WI38 (cell line): Measurements from ENCODE around the gene RPL29.

ENCODE experiments used
- H3K4me3 ChIP-seq: 2 replicates; pipeline ENCODE4 v1.5.1; 2011; ENCODE audit warnings: low read depth, mild to moderate bottlenecking, control low read depth, low read length
- TF ChIP-seq, protein P1 (sequence below): IDR thresholded peaks from 2 replicates; pipeline ENCODE4 v1.5.1; 2012; ENCODE audit warnings: low read depth, mild to moderate bottlenecking, control low read depth, low read length

Gene RPL29

DNA sequence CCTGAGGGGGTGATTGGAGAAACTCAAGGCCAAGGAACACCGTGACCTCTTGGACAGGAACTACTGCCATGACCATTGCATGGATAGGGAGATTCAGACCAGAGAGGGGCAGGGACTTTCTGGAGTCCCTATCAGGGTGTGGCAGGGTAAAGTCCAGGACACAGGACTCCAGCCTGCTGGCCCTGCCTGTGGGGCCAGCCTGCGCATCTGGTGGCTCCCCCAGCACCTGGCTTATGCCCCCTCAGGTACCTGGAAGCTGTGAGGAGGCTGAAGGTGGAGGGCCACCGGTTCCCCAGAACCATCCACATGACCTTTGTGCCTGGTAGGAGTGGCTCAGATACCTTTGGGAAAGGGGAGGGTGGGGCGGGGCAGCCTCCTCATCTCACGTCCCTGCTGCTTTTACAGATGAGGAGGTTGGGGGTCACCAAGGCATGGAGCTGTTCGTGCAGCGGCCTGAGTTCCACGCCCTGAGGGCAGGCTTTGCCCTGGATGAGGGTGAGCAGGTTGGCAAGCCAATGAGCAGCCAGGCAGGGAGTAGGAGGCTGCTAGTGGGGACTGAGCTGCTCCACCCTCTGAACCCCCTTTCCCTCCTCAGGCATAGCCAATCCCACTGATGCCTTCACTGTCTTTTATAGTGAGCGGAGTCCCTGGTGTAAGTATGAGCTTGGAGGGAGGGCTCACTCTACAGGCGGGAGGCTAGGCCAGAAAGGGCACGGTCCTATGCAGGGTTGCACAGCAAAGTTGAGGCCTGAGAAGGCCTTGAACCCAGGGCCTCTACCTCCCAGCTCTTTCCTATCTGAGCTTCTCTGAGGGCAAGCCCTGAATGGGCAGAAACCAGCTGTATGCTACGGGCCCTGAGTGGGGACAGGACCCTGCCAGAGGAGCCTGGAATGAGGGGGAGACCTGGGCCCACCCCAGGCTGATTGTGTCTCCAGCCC is 9.4 kb downstream of the RPL29 start:
- H3K4me3 ChIP-seq = no peak overlapping the region
- TF ChIP-seq, protein P1, sequence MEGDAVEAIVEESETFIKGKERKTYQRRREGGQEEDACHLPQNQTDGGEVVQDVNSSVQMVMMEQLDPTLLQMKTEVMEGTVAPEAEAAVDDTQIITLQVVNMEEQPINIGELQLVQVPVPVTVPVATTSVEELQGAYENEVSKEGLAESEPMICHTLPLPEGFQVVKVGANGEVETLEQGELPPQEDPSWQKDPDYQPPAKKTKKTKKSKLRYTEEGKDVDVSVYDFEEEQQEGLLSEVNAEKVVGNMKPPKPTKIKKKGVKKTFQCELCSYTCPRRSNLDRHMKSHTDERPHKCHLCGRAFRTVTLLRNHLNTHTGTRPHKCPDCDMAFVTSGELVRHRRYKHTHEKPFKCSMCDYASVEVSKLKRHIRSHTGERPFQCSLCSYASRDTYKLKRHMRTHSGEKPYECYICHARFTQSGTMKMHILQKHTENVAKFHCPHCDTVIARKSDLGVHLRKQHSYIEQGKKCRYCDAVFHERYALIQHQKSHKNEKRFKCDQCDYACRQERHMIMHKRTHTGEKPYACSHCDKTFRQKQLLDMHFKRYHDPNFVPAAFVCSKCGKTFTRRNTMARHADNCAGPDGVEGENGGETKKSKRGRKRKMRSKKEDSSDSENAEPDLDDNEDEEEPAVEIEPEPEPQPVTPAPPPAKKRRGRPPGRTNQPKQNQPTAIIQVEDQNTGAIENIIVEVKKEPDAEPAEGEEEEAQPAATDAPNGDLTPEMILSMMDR = no peak

DNA sequence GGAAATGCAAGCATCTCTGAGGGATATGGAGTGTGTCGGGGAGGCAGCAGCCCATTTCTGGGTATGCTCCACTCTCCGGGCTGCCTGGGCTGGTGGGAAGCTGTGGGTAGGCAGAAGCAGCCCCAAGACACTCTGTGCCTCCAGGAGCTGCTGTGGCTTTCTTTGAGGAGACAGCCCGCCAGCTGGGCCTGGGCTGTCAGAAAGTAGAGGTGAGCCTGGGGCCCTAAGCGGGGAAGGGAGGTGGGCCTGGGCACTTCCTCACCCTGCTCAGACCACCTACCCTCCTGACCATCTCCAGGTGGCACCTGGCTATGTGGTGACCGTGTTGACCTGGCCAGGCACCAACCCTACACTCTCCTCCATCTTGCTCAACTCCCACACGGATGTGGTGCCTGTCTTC is 10.6 kb downstream of the RPL29 start:
- TF ChIP-seq, protein P1 = no peak
- H3K4me3 ChIP-seq = no peak overlapping the region

DNA sequence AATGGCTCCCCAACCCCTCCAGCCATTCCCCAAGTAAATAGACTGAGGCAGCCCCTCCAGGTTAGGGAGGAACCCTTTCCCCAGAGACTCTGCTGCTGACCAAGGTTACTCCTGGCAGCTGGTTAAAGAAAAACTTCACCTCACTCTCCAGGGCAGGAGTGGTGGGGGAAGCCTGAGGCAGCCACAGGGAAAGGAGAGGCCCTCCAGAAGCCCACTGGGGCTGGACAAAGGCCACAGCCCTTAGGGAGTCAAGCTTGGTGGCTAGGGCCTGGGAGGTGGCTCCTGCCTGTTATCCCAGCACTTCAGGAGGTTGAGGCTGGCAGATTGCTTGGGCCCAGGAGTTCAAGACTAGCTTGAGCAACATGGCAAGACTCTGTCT is 11.4 kb downstream of the RPL29 start:
- TF ChIP-seq, protein P1 = no peak
- no peak overlapping the region for H3K4me3 ChIP-seq

DNA sequence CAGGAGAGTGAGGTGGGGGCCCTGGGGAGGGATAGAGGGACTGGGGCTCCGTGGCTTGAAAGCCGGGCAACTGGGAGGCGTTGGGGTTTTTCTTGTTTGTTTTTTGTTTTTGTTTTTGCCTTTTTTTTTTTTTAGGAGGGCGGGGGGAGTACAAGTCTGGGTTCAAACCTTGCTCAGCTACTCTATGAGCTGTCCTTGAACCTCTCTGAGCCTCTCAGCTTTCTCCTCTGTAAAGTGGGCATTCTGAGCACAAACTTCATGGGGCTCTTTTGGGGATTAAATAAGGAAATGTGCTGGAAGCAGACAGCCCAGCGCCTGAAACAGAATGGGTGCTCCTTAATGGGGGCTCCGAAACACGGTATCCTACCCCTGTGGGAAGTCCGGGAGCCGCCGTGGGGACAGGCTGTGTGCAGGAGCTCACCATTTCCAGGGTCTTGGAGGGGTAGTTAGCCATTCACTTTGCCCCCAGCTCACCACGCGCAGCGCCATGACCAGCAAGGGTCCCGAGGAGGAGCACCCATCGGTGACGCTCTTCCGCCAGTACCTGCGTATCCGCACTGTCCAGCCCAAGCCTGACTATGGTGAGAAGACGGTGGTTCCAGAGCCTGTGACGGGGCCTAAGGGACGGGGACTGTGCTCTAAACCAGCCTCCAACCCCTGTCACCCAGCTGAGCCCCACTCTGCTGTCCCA is 12.0 kb downstream of the RPL29 start:
- peak overlapping the region; percentile 64 for H3K4me3 ChIP-seq
- TF ChIP-seq, protein P1 = no peak

DNA sequence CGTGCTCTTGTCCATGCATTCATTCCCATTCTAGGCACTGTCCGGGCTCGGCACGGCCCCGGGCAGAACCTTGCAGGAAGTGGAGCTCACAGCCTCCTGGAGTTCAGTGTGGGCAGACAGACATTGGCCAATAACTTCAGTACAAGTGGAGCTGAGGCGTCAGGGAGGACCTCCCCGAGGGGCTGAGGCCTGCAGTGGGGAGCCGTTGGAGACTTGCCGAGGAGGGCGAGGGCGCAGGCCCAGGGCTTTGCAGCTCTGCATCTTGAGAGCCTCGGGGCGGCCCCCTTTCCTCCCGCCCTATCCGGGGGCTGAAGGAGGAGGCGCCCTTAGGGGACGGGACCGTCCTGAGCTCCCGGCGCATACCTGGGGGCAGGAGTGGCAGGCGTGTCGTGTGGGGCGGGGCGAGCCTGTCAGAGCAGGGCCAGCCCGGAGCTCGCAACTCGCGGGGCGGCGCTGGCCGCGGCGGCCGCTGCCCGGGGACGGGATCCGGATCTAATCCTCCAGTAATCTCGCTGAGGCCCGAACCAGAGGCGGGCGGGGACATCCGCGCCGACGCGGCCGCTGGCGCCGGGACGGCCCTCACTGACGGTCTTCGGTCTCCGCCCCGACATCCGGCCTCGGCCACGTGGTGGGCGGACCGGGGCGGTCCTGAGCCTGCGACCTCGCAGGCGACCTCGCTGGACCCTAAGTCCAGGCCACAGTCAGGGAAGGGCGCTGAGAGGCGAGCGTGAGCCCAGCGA is 12.7 kb downstream of the RPL29 start, which contains the start of gene ACY1:
TSS of gene ACY1 (plus strand) at position 698 of the 740 bp plus-strand sequence. CDS start 530 bp downstream, outside the sequence.
- H3K4me3 ChIP-seq = peak within 1 kb of the TSS; percentile 64
- TF ChIP-seq, protein P1 = no peak

- peak overlapping the region; percentile 64 for H3K4me3 ChIP-seq
- TF ChIP-seq, protein P1 = peak; percentile 41; the same call in 1 of the 2 replicates
Observed at GRCh38 chr3:51982352-51982837, 13.3 kb downstream of the RPL29 start.
